Subcutaneous abdominal adipose tissue (tissue), 5 donors: Measurements from ENCODE around the gene GPATCH1.

Source experiments
- H3K27ac ChIP-seq: one replicate; pipeline ENCODE4 v1.7.0; 2013; ENCODE audit warnings: low read depth, mild to moderate bottlenecking, inconsistent platforms, low read length, moderate library complexity
- H3K27me3 ChIP-seq, 5 donors: one replicate each; pipeline ENCODE4 v1.7.0; 2013; ENCODE audit warnings: low read length in 5 of 5, inconsistent platforms in 1 of 5; ENCODE audit not compliant: control insufficient read depth in 5 of 5, insufficient read depth in 4 of 5
- H3K36me3 ChIP-seq, 5 donors: one replicate each; pipeline ENCODE4 v1.7.0; 2013; ENCODE audit warnings: low read length in 5 of 5; ENCODE audit not compliant: control insufficient read depth in 5 of 5, insufficient read depth in 5 of 5
- H3K4me1 ChIP-seq, 5 donors: one replicate each; pipeline ENCODE4 v1.7.0; 2013; ENCODE audit warnings: low read length in 5 of 5, mild to moderate bottlenecking in 3 of 5, moderate library complexity in 1 of 5; ENCODE audit not compliant: control insufficient read depth in 5 of 5, insufficient read depth in 5 of 5
- H3K4me3 ChIP-seq, 5 donors: one replicate each; pipeline ENCODE4 v1.7.0; 2013; ENCODE audit warnings: low read length in 5 of 5, low read depth in 1 of 5
- H3K9ac ChIP-seq, 5 donors: one replicate each; pipeline ENCODE4 v1.7.0; 2013; ENCODE audit warnings: low read length in 5 of 5, mild to moderate bottlenecking in 4 of 5, moderate library complexity in 3 of 5
- H3K9me3 ChIP-seq, 5 donors: one replicate each; pipeline ENCODE4 v1.7.0; 2013; ENCODE audit warnings: low read length in 5 of 5; ENCODE audit not compliant: control insufficient read depth in 5 of 5
- donor health status: healthy.
- donor health status: healthy.
- donor health status: healthy.
- donor health status: healthy.
- donor health status: healthy.

The GPATCH1 gene

DNA sequence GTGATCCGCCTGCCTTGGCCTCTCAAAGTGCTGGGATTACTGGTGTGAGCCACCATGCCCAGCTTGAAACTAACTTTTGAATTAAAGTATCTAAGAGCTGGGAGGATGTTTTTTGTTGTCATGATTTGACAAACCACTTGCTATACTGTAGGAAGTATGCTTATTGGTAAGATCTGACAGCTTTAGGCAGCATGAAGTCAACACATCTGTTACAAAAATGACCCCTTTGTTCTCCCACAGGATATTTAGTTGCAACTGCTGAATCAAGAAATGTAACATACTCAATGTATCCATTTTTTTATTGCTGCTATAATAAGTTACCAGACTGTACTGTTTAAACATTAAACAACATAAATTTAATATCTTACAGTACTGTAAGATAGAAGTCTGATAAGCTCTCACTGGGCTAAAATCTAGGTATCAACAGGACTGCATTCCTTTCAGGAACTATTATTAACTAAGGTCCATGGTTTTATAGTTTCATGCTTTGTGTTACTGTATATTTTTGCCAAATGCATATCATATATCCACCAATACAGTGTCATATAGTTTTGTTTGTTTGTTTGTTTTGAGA, 90.3 kb downstream of the GPATCH1 start:
- no peak overlapping the region for H3K4me3 ChIP-seq
- peaks cover 5 to 15% (median 14%) of the 10 kb centered on the region in 5 donors for H3K4me1 ChIP-seq
- peaks cover 0 to 3% (median 2%) of the 10 kb centered on the region in 5 donors for H3K9me3 ChIP-seq
- H3K27me3 ChIP-seq = no peaks in the 10 kb centered on the region
- H3K9ac ChIP-seq = no peak overlapping the region
- H3K36me3 ChIP-seq = no peaks in the 10 kb centered on the region
- H3K27ac ChIP-seq = no peak overlapping the region

DNA sequence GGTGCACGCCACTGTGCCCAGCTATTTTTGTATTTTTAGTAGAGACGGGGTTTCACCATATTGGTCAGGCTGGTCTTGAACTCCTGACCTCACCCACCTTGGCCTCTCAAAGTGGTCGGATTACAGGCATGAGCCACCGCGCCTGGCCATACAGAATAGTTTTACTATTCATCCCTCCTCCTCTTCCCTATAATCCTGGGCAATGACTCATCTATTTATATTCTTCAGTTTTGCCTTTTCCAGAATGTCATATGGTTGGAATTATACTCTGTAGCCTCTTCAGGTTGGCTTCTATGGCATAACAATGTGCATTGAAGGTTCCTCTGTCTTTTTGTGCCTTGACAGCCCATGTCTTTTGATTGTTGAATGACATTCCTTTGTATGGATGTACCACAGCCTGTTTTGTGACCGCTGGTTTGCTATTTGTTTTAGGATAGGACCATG, 91.0 kb downstream of the GPATCH1 start:
- Histone ChIP-seq H3K27me3 (no peaks in the 10 kb centered on the region), H3K9ac (no peak overlapping the region), H3K36me3 (no peaks in the 10 kb centered on the region), H3K9me3 (peaks cover 0 to 3% (median 2%) of the 10 kb centered on the region in 5 donors), H3K4me3 (no peak overlapping the region), H3K4me1 (peaks cover 9 to 19% (median 15%) of the 10 kb centered on the region in 5 donors), H3K27ac (no peak overlapping the region)

DNA sequence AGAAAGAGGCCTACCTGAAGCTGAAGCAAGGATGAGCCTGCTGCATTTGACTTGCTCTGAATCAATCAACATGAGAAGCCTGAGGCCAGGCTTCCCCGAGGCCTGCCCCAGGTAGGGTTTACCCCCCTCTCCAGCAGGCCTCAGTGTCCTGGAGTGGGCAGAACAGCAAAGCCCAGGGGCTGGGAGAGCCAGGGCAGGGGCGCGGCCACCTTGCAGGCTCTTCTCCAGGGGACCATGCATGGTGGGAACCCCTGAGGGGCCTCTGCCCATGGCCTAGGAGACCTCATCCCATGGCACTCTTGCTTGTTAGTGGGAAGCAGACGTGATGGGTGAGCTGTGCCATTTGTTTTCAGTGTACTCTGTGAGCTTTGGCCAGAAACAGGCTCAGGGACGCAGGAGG, 93.2 kb downstream of the GPATCH1 start:
- Histone ChIP-seq H3K9ac (no peak overlapping the region), H3K27ac (no peak overlapping the region), H3K4me3 (no peak overlapping the region), H3K36me3 (no peaks in the 10 kb centered on the region), H3K27me3 (peaks cover 0 to 2% (median 0%) of the 10 kb centered on the region in 5 donors), H3K4me1 (peaks cover 12 to 30% (median 25%) of the 10 kb centered on the region in 5 donors), H3K9me3 (no peaks in the 10 kb centered on the region)

DNA sequence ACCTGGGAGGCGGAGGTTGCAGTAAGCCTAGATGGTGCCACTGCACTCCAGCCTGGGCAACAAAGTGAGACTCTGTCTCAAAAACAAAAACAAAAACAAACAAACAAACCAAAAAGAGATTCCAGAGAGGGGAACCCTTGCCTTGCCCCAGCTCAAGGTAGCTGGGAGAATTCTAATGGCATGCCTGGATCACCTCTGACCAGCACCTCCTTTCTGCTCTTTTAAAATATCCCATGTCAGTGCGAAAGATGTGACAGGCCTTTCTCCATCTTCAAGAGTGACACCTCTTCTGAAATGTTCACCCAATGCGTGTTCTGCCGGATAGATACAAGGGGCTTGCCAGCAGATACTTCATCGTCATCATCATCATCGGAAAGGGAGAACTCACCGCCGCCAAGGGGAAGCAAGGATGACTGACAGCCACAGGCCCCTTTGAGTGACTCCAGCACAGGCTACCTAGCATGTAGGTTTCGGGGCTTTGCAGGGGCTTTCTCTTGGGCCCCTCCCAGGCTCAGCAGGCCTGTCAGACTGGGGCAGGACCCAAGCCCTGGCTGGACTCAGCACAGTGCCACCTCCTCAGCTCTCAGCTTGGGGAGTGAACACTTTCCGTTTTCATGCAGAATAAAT, 94.3 kb downstream of the GPATCH1 start:
- H3K9ac ChIP-seq = no peak overlapping the region

DNA sequence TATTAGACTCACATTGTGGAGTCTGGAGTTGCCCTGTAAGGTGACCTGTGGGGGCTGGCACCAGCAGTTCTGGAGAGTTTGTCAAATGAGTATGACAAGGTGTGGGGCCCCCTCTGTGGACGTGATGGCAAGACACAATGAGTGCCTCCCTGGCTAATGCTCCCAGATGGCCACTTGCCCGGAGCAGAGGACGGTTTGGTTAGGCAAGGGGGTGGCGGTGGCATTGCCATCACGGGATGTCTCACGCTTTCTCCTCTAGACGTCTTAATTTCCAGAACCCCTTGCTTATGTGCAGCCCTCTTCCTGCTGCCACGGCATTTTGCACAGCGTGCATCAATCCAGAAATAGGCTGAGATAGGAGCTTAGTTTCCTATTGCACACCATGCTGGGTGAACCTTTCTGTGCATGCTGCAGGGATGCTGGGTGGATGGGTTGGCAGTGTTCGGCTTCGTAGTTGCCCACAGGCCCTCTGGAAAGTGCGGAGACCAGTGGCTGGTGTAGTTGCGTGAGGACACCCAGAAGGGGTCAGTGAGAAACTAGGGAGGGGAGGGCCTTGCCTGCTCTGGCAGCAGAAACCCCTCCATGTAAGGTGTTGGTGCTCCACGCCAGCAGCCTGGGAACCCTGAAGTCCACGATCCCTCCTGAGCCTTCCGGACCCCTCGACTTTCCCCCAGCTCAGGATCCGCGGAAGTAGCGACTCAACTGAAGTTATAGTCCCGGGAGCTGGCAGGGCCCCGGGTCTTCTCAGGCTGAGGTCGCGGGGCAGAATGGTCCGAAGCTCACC, 95.1 kb downstream of the GPATCH1 start:
- H3K9ac ChIP-seq = peak overlapping the region; percentile 58 to 92 (median 85)
- no peaks in the 10 kb centered on the region for H3K36me3 ChIP-seq
- H3K4me3 ChIP-seq = peak overlapping the region; percentile 76 to 90 (median 86)
- peaks cover 12 to 30% (median 25%) of the 10 kb centered on the region in 5 donors for H3K4me1 ChIP-seq
- H3K9me3 ChIP-seq = no peaks in the 10 kb centered on the region
- H3K27ac ChIP-seq = peak overlapping the region; percentile 84
- H3K27me3 ChIP-seq = peaks cover 0 to 2% (median 0%) of the 10 kb centered on the region in 5 donors

More for the DNA sequence above, 94.3 kb downstream of the GPATCH1 start:
- Histone ChIP-seq H3K9me3 (no peaks in the 10 kb centered on the region), H3K36me3 (no peaks in the 10 kb centered on the region), H3K4me1 (peaks cover 12 to 30% (median 25%) of the 10 kb centered on the region in 5 donors), H3K27ac (no peak overlapping the region), H3K4me3 (no peak overlapping the region), H3K27me3 (peaks cover 0 to 2% (median 0%) of the 10 kb centered on the region in 5 donors)

DNA sequence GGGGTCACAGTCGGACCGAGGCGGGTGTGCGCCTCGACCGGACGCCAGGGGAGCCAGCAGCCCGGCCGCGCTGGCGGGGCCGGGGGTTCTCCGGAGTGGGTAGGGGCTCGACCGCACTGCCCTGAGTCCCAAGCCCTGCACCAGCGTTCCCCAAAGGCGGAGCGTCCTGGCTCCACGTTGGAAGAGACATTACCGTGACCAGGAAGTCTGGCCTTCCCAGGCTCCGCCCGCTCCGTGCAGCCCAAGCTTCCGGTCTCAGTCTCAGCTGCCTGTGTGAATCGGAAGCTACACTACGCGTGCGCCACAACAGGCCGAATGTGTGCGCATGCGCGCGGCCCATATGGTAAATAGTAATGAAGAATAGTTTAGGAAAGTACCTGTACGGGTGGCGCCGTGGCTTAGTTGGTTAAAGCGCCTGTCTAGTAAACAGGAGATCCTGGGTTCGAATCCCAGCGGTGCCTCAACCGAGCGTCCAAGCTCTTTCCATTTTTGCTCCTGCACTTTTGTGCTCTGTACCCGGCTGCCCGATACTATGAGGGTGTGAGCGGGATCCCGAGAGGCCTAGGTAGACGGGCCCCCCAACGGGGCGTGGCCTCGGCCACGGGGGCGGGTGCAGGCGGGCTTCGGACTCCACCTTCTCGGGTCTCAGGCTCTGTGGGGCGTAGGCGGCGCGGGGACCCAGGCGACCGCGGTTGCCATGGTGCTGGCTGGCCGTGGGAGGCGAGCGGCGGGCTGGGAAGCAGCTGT, 95.9 kb downstream of the GPATCH1 start:
- no peaks in the 10 kb centered on the region for H3K9me3 ChIP-seq
- H3K36me3 ChIP-seq = no peaks in the 10 kb centered on the region
- H3K4me3 ChIP-seq = peak overlapping the region; percentile 39 to 90 (median 86)
- H3K27me3 ChIP-seq = peaks cover 0 to 2% (median 0%) of the 10 kb centered on the region in 5 donors
- peak overlapping the region; percentile 84 for H3K27ac ChIP-seq
- H3K4me1 ChIP-seq = peaks cover 12 to 30% (median 25%) of the 10 kb centered on the region in 5 donors
- H3K9ac ChIP-seq = peak overlapping the region; percentile 58 to 92 (median 85)

DNA sequence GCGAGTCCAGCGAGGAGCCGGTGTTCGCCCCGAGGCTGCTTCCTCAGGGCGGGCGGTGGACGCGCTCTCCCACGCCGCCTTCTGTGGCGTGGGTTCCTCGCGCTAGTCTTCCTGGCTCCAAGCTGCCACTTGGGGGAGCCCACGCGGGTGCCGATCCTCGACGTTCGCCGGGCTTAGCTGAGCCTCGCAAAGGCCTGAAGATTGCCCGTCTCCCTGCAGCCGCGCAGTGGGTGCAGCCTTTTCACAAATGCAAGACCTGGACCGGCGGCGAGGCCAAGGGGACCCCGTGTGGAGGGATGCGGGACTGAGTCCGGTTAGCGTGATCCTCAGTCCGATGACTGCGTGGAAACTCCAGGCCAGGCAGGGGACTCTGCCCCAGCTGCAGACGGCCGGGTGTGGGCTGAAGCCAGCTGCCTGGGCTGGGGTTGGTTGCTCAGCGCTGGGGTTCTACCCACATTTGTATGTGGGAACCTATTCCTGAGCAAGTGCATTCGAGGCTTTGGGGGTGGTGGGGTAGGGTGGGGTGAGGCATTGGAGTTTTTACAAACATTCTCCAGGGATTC, 96.5 kb downstream of the GPATCH1 start:
- H3K4me3 ChIP-seq = peak overlapping the region; percentile 70 to 90 (median 86)
- H3K27ac ChIP-seq = peak overlapping the region; percentile 84
- no peaks in the 10 kb centered on the region for H3K36me3 ChIP-seq
- peaks cover 12 to 30% (median 25%) of the 10 kb centered on the region in 5 donors for H3K4me1 ChIP-seq
- H3K27me3 ChIP-seq = peaks cover 0 to 2% (median 0%) of the 10 kb centered on the region in 5 donors
- H3K9me3 ChIP-seq = no peaks in the 10 kb centered on the region
- peak overlapping the region; percentile 3 to 81 (median 60) for H3K9ac ChIP-seq
